Activated naive CD8-positive, alpha-beta T cell (primary cell): Measurements from ENCODE around the gene COQ7.
A peak's percentile ranks its signal among the peaks of the same experiment; 100 is the strongest.

ENCODE experiments used
- H3K27ac Mint-ChIP-seq: one replicate; pipeline ENCODE4 v1.8.0; 2021; ENCODE audit warnings: mixed read lengths
- H3K27me3 Mint-ChIP-seq: one replicate; pipeline ENCODE4 v1.8.0; 2021; ENCODE audit warnings: mixed read lengths
- H3K36me3 Mint-ChIP-seq: one replicate; pipeline ENCODE4 v1.8.0; 2021; ENCODE audit warnings: mixed read lengths
- H3K4me1 Mint-ChIP-seq: one replicate; pipeline ENCODE4 v1.8.0; 2021; ENCODE audit warnings: low read depth, mixed read lengths
- H3K4me3 Mint-ChIP-seq: one replicate; pipeline ENCODE4 v1.8.0; 2021; ENCODE audit warnings: mild to moderate bottlenecking, mixed read lengths
- H3K9me3 Mint-ChIP-seq: one replicate; pipeline ENCODE4 v1.8.0; 2021; ENCODE audit warnings: low read depth, mixed read lengths

COQ7 gene

DNA sequence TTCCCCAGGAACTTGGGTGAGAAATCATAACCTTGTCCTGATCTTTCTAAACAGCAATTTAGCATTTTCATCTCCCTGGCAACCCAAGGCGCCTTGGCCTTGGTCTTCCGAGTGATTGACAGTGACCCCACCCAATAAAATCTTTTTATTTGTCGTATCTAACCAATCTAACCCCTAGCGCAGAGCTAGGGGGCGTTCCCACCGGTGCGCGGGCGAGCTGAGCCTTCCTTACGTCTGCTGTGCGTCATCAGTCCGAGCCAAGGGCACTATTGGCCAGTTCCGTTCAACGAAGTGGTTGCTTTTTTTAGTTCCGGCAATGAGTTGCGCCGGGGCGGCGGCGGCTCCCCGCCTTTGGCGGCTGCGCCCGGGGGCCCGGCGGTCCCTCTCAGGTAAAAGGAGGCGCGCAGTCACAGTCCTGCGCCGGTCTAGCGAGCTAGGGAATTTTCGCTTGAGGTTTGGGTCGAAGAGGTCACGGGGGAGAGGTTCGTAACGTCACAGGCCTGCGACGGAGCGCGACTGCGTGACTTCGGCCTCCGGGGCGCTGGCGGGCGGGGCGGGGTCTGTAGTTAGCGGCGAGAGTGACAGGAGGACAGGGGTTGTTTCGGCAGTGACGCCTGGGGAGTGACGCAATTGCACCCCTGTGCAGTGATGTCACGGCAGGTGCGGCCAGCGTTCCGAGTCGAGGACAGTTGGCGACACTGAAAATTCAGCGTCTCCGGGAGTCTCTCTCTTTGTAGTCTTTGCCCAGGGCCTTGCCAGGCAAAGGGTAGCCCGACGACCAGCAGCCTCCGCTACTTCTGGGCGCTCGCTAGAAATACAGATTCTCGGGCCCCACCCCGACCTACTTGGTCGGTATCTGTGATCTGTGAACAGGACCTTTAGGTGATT lies at the start of gene COQ7:
Gene COQ7 (plus strand): TSS at position 266 of the 888 bp plus-strand sequence. CDS start 51 bp downstream, at position 317.
- Mint-ChIP-seq H3K9me3 (no peaks in the 10 kb centered on the region), H3K4me1 (peaks cover 18% of the 10 kb centered on the region), H3K27ac (peak within 1 kb of the TSS; percentile 83), H3K27me3 (no peaks in the 10 kb centered on the region), H3K4me3 (peak within 1 kb of the TSS; percentile 91), H3K36me3 (no peaks in the 10 kb centered on the region)

DNA sequence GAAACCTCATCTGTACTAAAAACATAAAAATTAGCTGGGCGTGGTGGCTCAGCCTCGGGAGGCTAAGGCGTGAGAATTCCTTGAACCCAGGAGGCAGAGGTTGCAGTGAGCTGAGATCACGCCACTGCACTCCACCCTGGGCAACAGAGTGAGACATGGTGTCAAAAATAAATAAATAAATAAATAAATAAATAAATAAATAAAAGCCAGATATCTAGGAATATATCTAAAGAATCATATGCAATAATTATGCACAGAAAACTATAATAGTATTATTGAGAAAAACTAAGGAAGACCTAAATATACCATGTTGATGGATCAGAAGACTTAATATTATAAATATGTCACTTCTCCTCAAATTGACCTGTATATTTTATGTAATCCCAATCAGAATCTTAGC lies 46.7 kb upstream of the COQ7 start:
- Mint-ChIP-seq H3K27ac (no peak overlapping the region), H3K27me3 (peaks cover 2% of the 10 kb centered on the region), H3K4me1 (no peaks in the 10 kb centered on the region), H3K36me3 (no peaks in the 10 kb centered on the region), H3K9me3 (no peaks in the 10 kb centered on the region), H3K4me3 (no peak overlapping the region)

DNA sequence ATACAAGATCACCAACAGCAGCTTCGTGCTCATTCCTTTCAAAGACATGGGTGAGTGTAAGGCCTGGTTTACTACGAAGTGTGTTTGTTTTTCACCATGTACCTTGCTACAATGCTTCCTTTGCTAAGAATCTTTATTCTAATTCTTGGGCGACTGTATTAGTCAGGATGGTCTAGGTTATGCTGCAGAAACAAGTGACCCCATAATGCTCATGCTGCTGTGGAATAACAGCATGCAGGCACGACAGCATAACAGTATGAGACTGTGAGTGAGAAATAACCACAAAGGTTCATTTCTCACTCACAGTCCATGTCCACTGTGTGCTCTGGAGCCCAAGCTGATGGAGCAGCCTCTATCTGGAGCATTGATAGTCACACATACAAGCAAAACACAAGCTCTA lies 45.7 kb upstream of the COQ7 start:
- no peaks in the 10 kb centered on the region for H3K4me1 Mint-ChIP-seq
- H3K27me3 Mint-ChIP-seq: no peaks in the 10 kb centered on the region

DNA sequence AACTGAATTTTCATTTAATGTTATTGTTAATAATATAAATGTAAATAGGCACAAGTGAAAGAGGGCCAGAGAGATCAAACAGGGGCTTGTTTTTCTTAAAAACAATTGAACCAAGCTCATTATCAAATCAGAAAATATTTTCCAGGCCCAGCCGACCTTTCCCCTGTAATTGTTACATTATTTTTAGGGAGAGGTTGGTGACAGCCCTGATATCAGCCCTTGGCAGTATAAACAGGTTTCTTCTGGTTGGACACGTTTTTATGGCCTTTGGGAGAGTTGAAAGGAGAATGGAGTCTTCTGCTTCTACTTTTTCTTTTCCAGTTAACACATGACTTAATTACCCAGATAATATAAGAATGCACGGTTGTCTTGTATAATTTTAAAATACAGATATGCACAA lies 40.0 kb upstream of the COQ7 start:
- no peak overlapping the region for H3K4me3 Mint-ChIP-seq
- no peaks in the 10 kb centered on the region for H3K9me3 Mint-ChIP-seq
- H3K4me1 Mint-ChIP-seq: no peaks in the 10 kb centered on the region
- H3K27ac Mint-ChIP-seq: no peak overlapping the region
- no peaks in the 10 kb centered on the region for H3K36me3 Mint-ChIP-seq
- peaks cover 3% of the 10 kb centered on the region for H3K27me3 Mint-ChIP-seq

More for the DNA sequence above, 45.7 kb upstream of the COQ7 start:
- H3K27ac Mint-ChIP-seq: no peak overlapping the region
- no peaks in the 10 kb centered on the region for H3K9me3 Mint-ChIP-seq
- no peaks in the 10 kb centered on the region for H3K36me3 Mint-ChIP-seq
- H3K4me3 Mint-ChIP-seq: no peak overlapping the region

DNA sequence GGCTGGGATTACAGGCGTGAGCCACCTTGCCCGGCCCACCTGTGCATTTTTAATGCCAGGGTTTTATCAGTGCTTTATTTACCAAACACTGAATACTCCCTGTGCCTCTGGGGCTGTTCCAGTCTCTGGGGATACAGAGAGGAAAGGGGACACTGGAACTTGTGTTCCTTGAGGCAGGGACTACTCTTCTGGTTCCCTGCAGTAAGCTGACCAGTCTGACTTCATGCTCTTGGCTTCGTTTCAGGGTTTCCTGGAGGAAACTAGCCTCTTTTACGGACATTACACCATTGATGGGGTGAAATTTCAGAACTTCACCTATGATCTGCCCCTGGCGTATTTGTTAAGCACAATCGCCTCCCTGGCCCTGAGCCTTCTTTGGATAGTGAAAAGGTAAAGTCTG lies 37.4 kb upstream of the COQ7 start:
- no peaks in the 10 kb centered on the region for H3K9me3 Mint-ChIP-seq
- H3K4me1 Mint-ChIP-seq: no peaks in the 10 kb centered on the region
- no peaks in the 10 kb centered on the region for H3K36me3 Mint-ChIP-seq

DNA sequence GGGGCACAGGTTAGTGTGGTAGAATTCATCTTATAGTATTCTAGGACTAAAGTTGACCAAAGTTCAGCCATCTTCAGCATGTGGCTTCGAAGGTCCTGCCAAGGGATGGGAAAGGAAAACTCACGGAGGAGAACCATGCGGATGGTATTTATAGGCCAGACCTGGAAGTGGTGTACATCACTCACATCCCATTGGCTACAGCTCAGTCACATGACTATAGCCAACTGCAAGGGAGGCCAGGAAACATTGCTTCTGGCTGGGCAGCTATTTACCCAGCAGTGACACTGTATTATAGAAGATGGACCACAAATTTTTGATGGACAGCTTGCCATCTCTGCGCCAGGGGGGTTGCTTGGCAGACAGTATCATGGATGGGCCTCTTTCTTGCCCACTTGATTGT lies 35.7 kb upstream of the COQ7 start:
- H3K27me3 Mint-ChIP-seq: peaks cover 6% of the 10 kb centered on the region
- no peak overlapping the region for H3K27ac Mint-ChIP-seq
- H3K4me1 Mint-ChIP-seq: no peaks in the 10 kb centered on the region
- no peaks in the 10 kb centered on the region for H3K36me3 Mint-ChIP-seq
- H3K4me3 Mint-ChIP-seq: no peak overlapping the region
- peaks cover 4% of the 10 kb centered on the region for H3K9me3 Mint-ChIP-seq

More for the DNA sequence above, 37.4 kb upstream of the COQ7 start:
- no peak overlapping the region for H3K4me3 Mint-ChIP-seq
- H3K27ac Mint-ChIP-seq: no peak overlapping the region
- peaks cover 6% of the 10 kb centered on the region for H3K27me3 Mint-ChIP-seq

DNA sequence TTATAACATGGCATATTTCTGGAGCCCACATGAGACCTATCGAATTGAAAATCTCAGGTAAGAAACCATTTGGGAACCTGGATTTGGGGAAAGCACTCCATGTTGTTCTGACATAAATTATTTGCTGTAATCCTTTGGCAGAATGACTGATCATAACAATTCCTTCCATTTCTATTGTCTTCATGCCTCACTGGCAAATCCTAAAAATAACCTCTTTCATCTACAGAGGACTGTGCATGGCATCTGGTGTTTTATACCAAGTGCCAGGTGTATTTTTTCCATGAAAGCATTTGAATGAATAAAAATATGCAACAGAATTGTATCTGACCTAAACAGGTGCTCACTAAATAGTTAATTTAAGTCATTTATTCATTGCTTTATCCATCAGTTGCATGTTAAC lies 33.7 kb upstream of the COQ7 start:
- Mint-ChIP-seq H3K27me3 (peaks cover 6% of the 10 kb centered on the region), H3K36me3 (no peaks in the 10 kb centered on the region), H3K27ac (no peak overlapping the region), H3K4me1 (no peaks in the 10 kb centered on the region), H3K4me3 (no peak overlapping the region), H3K9me3 (peaks cover 4% of the 10 kb centered on the region)

DNA sequence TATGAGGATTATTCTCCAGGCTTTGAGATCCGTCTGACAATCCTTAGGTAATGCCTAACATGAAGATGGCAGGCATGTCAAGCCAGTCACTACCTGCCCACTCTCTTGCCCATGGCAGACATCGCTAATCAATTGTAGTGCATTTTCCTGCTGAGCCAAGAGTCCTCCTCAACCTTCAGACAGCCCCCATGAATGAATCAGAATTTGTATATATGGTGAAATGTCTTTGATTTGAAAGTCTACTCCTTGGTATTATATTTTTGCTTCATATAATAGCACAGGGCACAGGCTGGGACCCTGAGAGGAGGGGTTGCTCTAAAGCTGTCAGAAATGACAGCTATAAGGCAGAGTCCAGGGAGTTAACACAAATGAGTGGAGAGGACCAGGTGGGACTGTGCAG lies 27.0 kb upstream of the COQ7 start:
- Mint-ChIP-seq H3K27ac (no peak overlapping the region), H3K9me3 (peaks cover 4% of the 10 kb centered on the region), H3K4me1 (no peaks in the 10 kb centered on the region), H3K36me3 (no peaks in the 10 kb centered on the region), H3K4me3 (no peak overlapping the region), H3K27me3 (peaks cover 2% of the 10 kb centered on the region)

DNA sequence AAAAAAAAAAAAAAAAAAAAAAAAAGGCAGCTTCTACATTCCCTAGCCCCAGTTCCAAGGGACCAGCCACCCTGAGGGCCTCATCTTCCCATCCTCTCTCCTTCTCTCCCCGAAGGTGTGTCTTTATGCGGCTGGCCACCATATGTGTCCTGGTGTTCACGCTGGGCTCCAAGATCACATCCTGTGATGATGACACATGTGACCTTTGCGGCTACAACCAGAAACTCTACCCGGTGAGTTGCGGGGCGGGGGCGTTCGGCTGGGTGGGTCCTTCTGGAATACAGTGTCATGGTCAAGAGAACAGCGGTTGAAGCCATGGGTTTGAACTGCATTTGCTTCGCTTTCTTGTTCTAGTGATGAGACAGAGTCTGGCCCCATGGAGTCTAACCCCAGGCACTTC lies 22.6 kb upstream of the COQ7 start:
- H3K27ac Mint-ChIP-seq: no peak overlapping the region
- no peaks in the 10 kb centered on the region for H3K9me3 Mint-ChIP-seq
- no peaks in the 10 kb centered on the region for H3K4me1 Mint-ChIP-seq
- no peak overlapping the region for H3K4me3 Mint-ChIP-seq
- peaks cover 2% of the 10 kb centered on the region for H3K27me3 Mint-ChIP-seq
- no peaks in the 10 kb centered on the region for H3K36me3 Mint-ChIP-seq

DNA sequence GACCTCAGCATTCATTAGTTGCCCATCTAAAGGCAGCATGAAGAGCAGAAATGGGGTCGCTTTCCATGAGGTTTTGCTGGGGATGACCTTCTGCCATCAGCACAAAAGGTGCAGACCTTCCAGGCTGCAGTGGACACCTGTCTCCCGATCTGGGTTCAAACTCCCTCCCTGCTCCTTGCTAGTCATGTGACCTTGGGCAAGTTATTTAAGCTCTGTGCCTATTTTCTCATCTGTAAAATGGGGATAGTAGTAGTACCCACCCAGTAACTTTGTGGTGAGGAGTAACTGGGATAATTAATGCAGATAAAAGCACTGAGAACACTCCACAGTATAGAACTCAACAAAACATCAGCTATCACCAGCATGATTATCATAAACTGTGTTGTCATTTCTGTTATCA lies 21.4 kb upstream of the COQ7 start:
- H3K36me3 Mint-ChIP-seq: no peaks in the 10 kb centered on the region
- no peaks in the 10 kb centered on the region for H3K4me1 Mint-ChIP-seq
- H3K27ac Mint-ChIP-seq: no peak overlapping the region
- no peaks in the 10 kb centered on the region for H3K9me3 Mint-ChIP-seq
- peaks cover 2% of the 10 kb centered on the region for H3K27me3 Mint-ChIP-seq
- no peak overlapping the region for H3K4me3 Mint-ChIP-seq

DNA sequence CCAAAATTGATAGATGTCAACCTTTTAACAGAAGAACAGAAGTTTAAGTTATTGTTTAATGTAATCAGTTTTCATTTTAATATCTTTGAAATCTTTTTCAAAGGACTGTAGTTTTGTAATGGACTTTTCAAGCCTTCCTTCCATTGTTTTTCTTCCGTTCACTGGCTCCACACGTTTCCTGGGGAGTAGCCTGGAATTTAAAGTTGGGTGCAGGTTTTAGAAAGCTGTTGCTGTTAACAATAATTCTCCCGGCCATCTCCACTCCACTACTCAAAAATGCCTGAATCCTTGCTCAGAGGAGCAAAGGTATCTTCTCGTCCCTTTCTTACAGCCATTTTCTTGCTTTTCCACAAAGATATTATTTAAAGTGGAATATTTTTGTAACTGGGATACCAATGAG lies 4.7 kb upstream of the COQ7 start:
- Mint-ChIP-seq H3K9me3 (no peaks in the 10 kb centered on the region), H3K4me3 (no peak overlapping the region), H3K4me1 (peaks cover 5% of the 10 kb centered on the region), H3K36me3 (no peaks in the 10 kb centered on the region), H3K27ac (no peak overlapping the region), H3K27me3 (no peaks in the 10 kb centered on the region)

DNA sequence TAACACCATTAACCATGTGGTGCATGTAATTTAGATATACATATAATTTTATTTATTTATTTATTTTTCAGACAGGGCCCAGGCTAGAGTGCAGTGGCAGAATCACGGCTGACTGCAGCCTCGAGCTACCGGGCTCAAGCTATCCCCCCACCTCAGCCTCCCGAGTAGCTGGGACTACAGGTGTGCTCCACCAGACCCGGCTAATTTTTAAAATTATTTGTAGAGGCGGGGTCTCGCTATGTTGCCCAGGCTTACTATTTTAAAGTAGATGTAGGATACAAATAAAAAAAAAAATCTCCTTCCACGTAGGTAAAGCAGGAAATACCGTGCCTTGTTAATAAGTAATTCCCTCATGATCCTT lies 446 bp upstream of the COQ7 start:
- Mint-ChIP-seq H3K27me3 (no peaks in the 10 kb centered on the region), H3K27ac (peak overlapping the region; percentile 83), H3K9me3 (no peaks in the 10 kb centered on the region), H3K36me3 (no peaks in the 10 kb centered on the region), H3K4me3 (peak overlapping the region; percentile 91), H3K4me1 (peaks cover 16% of the 10 kb centered on the region)

DNA sequence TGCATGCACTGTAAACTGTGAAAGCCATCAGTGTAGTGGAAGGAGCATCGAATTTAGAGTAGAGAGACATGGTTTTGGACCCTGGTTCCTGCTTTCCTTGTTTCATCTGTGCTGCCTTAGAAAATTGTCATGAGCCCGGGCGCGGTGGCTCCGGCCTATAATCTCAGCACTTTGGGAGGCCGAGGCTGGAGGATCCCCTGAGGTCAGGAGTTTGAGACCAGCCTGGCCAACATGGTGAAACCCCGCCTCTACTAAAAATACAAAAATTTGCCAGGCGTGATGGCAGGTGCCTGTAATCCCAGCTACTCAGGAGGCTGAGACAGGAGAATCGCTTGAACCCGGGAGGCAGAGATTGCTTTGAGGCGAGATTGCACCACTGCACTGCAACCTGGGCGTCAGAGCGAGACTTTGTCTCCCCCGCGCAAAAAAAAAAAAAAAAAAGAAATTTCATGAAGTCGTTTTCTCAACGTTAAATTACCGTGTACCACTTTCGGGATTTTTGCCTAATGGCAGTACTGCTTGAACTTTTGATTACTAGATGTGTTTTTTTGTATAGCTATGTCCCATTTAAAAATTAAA lies 912 bp downstream of the COQ7 start:
- H3K4me1 Mint-ChIP-seq: peaks cover 18% of the 10 kb centered on the region
- H3K27ac Mint-ChIP-seq: peak overlapping the region; percentile 83
- H3K4me3 Mint-ChIP-seq: peak overlapping the region; percentile 91
- H3K9me3 Mint-ChIP-seq: no peaks in the 10 kb centered on the region
- H3K36me3 Mint-ChIP-seq: no peaks in the 10 kb centered on the region
- H3K27me3 Mint-ChIP-seq: no peaks in the 10 kb centered on the region

DNA sequence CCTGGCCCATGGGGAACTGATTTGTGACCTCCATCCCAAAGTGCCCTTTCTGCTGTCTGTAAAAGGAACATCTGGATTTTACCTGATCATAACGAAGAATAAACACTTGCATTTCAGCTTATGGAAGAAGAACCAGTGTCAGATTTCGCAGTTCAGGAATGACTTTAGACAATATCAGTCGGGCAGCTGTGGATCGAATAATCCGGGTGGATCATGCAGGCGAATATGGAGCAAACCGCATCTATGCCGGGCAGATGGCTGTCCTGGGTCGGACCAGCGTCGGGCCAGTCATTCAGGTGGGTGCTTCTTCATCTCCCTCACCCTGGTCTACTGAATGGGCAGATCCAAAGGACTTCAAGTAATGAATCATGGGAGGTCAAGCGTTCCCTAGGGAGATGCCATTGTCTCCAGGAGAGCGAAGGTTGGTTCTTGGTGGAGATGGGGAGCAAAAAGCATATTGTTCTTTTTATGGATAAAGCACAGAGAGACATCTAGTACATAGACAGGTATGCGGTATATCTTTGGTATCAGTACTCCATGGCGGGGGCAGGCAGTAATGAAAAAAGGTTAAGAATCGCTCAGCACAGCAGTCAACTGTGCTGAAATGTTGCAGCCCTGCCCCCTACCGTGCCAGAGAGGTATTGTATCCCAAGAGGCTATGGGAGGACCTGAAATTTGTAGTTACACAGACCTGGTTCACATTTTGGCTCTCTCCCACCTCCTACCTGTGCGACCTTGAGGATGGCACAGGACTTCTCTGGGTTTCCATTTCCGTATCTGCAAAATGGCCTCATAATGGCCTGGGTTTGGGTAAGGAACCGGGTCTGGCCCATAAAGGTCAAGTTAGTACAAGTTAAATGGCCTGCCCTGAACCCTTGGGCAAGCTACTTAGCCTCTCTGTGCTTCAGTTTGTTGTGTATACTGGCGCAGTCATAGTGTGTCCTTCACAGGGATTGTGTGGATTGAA lies 4.7 kb downstream of the COQ7 start:
- Mint-ChIP-seq H3K36me3 (peaks cover 3% of the 10 kb centered on the region), H3K4me3 (no peak overlapping the region), H3K4me1 (peaks cover 16% of the 10 kb centered on the region), H3K9me3 (no peaks in the 10 kb centered on the region), H3K27ac (no peak overlapping the region), H3K27me3 (no peaks in the 10 kb centered on the region)

DNA sequence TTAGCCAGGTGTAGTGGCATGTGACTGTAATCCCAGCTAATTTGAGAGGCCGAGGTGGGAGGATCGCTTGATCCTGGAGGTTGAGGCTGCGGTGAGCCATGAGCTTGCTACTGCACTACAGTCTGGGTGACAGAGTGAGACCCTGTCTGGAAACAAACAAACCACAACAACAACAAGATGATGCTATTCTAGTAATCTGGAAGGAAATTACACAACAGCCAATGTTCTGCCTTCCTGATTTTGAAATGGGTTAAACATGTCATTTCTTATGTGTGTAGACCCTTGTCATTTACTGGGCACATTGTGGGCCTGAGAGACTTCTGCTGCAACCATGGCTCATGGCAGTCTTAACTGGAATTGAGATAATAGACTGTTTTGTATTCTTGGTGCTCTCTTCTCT lies 5.9 kb downstream of the COQ7 start:
- no peak overlapping the region for H3K27ac Mint-ChIP-seq
- no peaks in the 10 kb centered on the region for H3K9me3 Mint-ChIP-seq

More for the DNA sequence above, 5.9 kb downstream of the COQ7 start:
- Mint-ChIP-seq H3K27me3 (no peaks in the 10 kb centered on the region), H3K4me1 (peaks cover 12% of the 10 kb centered on the region), H3K36me3 (peaks cover 3% of the 10 kb centered on the region), H3K4me3 (no peak overlapping the region)
